GM21786 (cell line): Measurements from ENCODE around the gene EBLN2.

ENCODE experiments used
- ATAC-seq: cut with Tn5 transposase; IDR thresholded peaks from one replicate; pipeline ENCODE4 v1.9.1; 2021; ENCODE audit not compliant: unreplicated experiment

EBLN2 gene

DNA sequence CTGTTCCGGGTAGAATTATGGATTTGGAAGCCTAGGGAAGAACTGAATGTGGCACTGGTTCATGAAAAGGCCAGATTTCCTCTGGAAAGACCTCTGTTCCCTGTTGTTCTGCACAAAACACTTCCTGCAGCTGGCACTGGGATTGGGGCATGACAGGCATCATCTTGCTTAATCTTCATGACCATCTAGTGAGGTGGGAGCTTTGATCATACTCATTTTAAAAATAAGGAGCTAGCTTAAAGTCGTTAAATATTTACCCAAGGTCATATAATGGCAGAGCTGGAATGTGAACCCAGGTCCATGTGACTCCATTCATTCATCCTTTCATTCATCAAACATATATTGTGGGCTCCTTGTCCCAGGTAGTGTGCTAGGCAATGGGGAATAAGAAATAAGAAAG lies 40.4 kb downstream of the EBLN2 start:
- ATAC-seq = no peak

- no peak for ATAC-seq
These were observed 45.8 kb downstream of the EBLN2 start for GRCh38 chr3:73107215-73107614.

DNA sequence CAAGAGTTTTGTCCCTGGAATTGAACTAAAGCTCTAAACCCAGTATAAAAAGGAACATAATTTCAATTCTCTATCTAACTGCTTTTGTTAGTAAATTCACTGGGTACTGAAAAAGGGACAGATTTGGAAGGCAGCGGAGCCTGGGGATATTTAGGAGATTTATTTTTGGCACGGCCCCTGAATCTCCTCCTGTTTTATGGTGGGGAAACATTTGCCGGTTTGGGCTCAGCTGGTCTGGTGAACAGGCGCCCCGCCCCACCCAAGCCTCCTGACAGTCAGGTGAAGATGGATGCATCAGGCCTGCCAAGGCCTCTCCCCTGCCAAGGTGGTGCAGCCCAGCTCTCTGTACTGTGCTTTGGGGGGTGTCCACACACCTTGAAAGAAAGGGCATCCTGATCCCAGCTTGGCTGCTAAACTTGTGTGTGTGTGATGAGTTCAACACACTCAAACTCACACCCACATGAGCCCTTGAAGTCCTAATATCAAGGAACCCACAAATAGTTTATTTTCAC lies 46.3 kb downstream of the EBLN2 start:
- no peak for ATAC-seq

DNA sequence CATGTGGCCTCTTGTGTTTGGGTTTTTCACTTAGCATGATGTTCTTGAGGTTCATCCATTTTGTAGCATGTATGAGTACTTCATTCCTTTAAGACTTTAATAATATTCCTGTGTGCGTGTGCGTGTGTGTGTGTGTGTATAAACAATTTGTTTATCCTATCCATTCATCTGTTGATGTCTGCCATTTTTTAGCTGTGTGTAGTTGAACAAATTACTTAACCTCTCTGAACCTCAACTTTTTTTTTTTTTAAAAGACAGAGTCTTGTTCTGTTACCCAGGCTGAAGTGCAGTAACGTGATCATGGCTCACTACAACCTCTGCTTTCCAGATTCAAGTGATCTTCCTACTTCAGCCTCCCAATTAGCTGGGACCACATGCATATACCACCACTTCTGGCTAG lies 47.3 kb downstream of the EBLN2 start:
- no peak for ATAC-seq

GRCh38 chr3:73110530-73110929 lies 49.1 kb downstream of the EBLN2 start:
- ATAC-seq = no peak
